HS-27A (cell line): ENCODE results near the gene SLC35E1.

Experiments used
- DNase-seq: peaks from one replicate; pipeline ENCODE4 v3.0.0-alpha.2; 2012; ENCODE audit warnings: low read depth, missing footprints

SLC35E1 gene

GRCh38 chr19:16572332-16573211 lies at the start of gene SLC35E1:
Gene SLC35E1, minus strand, starts transcription at chr19:16572415. Its CDS starts 51 bp downstream, at chr19:16572364.
- peak; percentile 57 for DNase-seq

- DNase-seq: no peak
These were observed 49.1 kb upstream of the SLC35E1 start for GRCh38 chr19:16621165-16621800.

- no peak for DNase-seq
These were observed 48.4 kb upstream of the SLC35E1 start for GRCh38 chr19:16620584-16620983.

DNA sequence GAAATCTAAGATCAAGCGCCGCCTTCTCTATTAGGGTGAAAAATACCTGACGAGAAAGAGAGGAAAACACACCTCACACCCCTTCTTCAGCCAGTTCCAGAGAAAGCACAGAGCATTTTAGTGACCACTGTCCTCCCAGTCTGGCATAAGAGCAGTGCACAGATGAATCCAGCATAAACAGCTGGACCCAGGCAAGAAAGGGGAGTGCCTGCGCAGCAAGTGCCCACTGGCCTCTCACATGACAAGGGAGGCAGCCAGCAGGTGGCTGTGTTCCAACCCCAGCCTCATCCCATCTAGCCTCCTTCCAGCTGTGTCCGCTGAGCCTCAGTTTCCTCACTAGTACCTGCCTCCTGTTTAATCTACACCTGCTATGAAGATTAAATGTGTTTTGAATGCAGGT lies 47.8 kb upstream of the SLC35E1 start:
- DNase-seq: no peak

- no peak for DNase-seq
These were observed 47.2 kb upstream of the SLC35E1 start for GRCh38 chr19:16619457-16619856.

GRCh38 chr19:16618248-16618647 lies 46.0 kb upstream of the SLC35E1 start:
- DNase-seq: no peak

DNA sequence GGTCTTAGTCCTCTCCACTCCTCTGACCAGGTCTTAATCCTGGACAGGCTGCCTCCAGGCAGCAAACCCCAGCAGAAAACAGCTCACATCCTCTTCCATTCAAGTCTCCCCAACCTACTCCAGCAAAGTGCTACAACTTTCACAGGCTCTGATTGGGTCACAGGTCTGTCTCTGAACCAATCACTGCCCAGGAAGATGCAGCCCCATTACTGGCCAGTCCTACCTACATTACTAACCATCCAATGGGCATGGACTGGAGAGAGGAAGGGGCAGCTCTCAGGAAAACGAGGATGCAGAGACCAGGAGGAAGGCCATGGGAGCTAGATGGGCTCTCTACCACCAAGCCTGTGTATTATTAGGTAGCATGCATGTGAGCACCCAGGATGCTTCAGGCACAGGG lies 43.6 kb upstream of the SLC35E1 start:
- no peak for DNase-seq

DNA sequence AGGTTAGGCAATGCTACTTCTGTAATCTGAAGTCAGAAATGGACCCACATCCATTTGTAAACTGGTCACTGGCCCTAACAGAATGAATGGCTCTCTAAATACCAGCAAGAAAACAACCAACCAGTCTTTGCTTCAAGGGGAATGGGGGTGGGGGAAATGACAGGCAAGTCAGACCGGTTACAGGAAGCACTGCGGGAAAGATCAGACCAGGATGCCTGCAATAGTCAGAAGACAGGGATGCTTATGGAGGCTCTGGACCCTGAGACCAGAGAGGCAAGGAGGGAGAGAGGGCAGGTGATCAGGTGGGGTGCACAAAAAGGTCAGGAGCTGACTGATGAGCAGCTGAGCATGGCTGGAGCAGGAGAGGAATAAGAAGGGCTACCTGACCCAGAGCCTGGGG lies 42.7 kb upstream of the SLC35E1 start:
- no peak for DNase-seq

DNA sequence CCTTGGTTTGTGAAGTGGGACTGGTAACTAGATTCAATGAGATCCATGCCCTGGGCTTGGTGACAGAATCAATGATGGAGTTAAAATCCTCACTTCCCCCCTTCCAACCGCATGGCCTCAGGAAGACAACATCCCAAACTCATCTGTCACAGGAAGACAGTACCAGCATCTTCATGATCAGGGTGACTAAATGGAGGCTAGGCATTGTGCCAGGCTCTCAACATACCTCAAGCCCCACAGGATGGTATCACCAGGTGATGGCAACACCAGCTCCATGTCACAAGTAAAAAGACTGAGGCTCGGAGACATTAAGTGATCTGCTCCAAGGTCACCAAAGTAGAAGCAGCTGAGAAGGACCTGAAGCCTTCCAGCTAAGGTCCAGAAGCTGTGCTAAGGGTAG lies 41.6 kb upstream of the SLC35E1 start:
- DNase-seq: no peak

DNA sequence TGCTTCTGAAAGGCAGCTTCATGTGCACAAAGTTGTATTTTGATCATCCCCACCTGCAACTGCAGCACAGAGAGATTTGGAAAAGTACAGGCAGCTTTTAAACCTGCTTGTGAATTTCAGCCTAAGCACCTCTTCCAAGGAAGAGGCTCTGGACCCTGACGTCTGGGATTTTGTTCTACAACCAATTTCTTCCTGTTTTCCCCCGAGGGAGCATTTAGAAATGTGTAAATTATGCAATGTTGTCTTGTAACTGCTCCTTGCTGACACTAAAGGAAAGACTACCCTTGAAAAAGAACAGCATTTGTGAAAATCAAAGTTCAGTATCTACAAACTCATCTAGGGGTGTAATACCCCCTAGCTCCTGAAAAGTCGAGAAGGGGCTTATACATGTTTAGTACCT lies 40.4 kb upstream of the SLC35E1 start:
- DNase-seq: no peak

- no peak for DNase-seq
These were observed 38.9 kb upstream of the SLC35E1 start for GRCh38 chr19:16611121-16611520.

DNA sequence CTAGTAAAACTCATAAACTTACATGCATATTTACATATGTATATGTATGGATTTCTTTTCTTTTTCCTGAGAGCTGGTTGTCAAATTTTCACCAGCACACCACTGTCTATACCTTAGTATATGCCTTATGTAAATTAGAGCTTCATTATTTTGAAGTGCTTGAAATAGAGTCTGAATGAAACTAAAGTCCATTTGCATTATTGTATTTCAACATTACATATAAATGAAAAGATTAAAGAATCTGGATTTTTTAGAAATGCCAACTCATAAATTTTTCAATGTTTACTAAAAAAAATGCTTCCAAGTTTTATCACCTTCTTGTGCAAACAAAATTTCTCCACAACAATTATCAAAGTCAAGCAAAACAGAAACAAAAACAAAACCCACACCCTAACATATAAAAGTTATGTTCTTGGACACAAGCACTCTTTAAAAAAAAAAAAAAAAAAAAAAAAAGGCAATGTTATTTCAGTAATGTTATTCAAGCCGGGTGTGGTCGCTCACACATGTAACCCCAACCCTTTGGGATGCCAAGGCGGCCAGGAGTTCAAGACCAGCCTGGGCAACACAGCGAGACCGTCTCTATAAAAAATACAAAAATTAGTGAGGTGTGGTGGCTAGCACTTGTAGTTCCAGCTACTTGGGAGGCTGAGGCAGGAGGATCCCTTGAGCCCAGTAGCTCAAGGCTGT lies 37.4 kb upstream of the SLC35E1 start:
- DNase-seq: no peak

DNA sequence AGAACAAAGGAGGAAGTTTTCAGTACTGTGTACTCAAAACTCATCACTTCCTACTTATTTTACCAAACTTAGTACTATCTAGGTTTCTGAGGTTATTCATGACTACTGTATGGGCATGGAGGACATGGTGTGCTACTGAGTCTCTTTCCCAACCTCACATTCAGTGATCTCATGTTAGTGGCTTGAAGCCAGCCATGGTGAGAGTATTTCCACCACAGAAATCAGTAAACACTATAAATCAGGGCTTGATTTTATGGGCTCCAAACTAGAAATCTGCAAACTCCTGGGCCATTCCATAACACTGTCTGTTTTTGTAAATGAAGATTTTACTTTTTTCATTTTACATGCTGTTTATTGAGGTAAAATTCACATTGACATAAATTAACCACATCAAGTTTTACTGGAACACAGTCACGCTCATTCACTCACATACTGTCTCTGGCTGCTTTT lies 36.1 kb upstream of the SLC35E1 start:
- no peak for DNase-seq

GRCh38 chr19:16607819-16608218 lies 35.6 kb upstream of the SLC35E1 start:
- no peak for DNase-seq

DNA sequence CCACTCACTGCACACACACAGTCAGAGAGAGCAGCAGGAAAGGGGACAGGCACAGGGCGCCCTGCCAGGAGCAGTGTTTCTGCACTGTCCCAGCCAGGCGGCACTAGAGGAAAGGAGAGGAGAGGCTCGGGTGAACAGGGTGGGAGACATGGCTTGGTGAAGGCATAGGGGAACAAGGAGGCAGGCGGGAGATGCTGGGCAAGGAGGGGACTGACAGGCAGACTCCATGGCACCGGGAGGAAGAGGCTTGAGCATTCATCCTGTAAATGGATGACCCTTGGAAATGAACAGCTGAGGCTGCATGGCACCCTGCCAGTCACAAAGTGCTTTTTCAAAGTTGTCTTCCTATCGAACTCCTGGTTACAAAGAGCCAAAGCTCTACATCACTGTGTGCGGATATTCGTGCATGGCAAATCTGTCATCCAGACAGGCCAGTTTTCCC lies 33.4 kb upstream of the SLC35E1 start:
- no peak for DNase-seq

DNA sequence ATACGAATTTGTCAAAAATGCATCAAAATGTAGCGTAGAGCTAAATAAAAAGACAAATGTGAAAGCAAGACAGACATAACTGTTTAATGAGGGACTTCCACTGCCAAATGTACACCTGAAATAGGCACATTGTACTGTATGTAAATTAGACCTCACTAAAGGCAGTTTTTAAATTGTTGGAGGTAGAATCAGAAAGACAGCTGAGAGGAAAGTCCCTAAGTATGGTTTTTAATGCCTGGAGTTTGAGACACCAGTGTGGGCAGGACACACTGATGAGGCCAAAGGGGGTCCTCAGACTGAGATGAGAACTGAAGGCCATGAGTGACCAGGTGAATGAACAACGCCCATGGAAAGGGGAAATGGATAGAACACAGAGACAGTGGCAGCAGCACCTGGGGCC lies 32.9 kb upstream of the SLC35E1 start:
- no peak for DNase-seq

DNA sequence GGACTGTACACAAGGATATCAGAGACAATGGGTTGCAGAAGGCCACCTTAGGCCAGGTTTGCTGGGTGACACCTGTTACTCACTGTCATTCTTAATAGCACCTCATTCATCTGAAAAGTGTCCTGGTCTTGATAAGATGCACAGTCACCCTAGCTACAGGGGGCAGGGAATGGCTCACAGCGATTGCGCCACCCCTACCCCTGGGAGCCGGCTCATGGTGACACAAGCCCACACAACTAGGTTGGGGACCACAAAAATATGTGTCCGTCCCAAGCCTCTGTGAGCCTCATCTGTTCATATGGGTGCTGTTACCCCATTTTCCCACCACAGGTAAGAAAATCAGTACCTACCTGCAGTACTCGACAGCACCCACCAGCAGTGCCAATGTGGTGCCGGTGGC lies 32.4 kb upstream of the SLC35E1 start:
- no peak for DNase-seq

- no peak for DNase-seq
These were observed 30.9 kb upstream of the SLC35E1 start for GRCh38 chr19:16603090-16603489.

GRCh38 chr19:16601378-16602052 lies 29.3 kb upstream of the SLC35E1 start:
- DNase-seq: no peak

DNA sequence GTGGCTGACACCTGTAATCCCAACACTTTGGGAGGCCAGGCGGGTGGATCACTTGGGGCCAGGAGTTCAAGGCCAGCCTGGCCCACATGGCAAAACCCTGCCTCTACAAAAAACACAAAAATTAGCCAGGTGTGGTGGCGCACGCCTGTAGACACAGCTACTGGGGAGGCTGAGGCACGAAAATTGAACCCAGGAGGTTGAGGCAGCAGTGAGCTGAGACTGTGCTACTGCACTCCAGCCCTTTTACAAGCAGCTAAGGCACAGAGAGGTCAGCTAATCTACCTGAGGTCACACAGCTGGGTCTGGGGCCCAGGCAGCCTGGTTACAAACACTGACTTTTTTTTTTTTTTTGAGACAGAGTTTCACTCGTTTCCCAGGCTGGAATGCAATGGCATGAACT lies 28.6 kb upstream of the SLC35E1 start:
- DNase-seq: no peak

- DNase-seq: no peak
These were observed 27.6 kb upstream of the SLC35E1 start for GRCh38 chr19:16599655-16600346.

GRCh38 chr19:16598848-16599247 lies 26.6 kb upstream of the SLC35E1 start:
- DNase-seq: no peak
